Measurements from ENCODE around the gene CACNB2.

CACNB2 gene

DNA sequence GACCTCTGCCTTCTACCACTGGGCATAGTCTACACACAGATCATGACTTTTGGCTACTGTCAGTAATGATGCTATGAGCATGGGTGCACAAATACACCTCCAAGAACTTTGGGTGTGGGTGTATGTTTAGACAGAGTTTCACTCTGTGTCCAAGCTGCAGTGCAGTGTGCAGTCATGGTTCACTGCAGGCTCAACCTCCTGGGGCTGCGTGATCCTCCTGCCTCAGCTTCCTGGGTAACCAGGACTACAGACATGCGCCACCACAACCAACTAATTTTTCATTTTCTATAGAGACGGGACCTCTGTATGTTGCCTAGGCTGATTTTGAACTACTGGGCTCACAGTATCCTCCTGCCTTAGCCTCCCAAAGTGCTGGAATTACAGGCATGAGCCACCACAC is 316.8 kb downstream of the CACNB2 start:
- H3K27ac ChIP-seq (ENCODE audit: low read depth, low read length): peak overlapping the region; percentile 58
- H3K4me3 ChIP-seq (ENCODE audit: low read length): peak overlapping the region; percentile 6; the same call in 1 of the 2 replicates
- H3F3A ChIP-seq (ENCODE audit: control insufficient read depth, insufficient read depth): peaks cover 6% of the 10 kb centered on the region
- H3K9me3 ChIP-seq (ENCODE audit: control insufficient read depth, insufficient read depth, low read length): no peaks in the 10 kb centered on the region
- peak overlapping the region; percentile 46 for H3K4me2 ChIP-seq (ENCODE audit: low read length)
- no peaks in the 10 kb centered on the region for H3K79me2 ChIP-seq (ENCODE audit: control insufficient read depth, low read length)
- TF ChIP-seq, protein P1, sequence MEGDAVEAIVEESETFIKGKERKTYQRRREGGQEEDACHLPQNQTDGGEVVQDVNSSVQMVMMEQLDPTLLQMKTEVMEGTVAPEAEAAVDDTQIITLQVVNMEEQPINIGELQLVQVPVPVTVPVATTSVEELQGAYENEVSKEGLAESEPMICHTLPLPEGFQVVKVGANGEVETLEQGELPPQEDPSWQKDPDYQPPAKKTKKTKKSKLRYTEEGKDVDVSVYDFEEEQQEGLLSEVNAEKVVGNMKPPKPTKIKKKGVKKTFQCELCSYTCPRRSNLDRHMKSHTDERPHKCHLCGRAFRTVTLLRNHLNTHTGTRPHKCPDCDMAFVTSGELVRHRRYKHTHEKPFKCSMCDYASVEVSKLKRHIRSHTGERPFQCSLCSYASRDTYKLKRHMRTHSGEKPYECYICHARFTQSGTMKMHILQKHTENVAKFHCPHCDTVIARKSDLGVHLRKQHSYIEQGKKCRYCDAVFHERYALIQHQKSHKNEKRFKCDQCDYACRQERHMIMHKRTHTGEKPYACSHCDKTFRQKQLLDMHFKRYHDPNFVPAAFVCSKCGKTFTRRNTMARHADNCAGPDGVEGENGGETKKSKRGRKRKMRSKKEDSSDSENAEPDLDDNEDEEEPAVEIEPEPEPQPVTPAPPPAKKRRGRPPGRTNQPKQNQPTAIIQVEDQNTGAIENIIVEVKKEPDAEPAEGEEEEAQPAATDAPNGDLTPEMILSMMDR (IDR thresholded peaks at IDR 0.05; ENCODE audit: low read depth, low read length, poor library complexity, severe bottlenecking): no peak
- no peak for TF ChIP-seq EZH2phosphoT487 (IDR thresholded peaks at IDR 0.05; ENCODE audit: borderline replicate concordance, low read length)
- H3K36me3 ChIP-seq (ENCODE audit: control insufficient read depth, low read length): no peaks in the 10 kb centered on the region
- no peaks in the 10 kb centered on the region for H3K9me2 ChIP-seq (replicated peaks; ENCODE audit: control insufficient read depth, low read length)
- H3K4me1 ChIP-seq (ENCODE audit: control insufficient read depth, low read length): peaks cover 38% of the 10 kb centered on the region
- H3K27me3 ChIP-seq (ENCODE audit: control insufficient read depth, low read length): no peaks in the 10 kb centered on the region
- H4K20me1 ChIP-seq (ENCODE audit: control insufficient read depth, insufficient read depth, low read depth, low read length): no peaks in the 10 kb centered on the region

DNA sequence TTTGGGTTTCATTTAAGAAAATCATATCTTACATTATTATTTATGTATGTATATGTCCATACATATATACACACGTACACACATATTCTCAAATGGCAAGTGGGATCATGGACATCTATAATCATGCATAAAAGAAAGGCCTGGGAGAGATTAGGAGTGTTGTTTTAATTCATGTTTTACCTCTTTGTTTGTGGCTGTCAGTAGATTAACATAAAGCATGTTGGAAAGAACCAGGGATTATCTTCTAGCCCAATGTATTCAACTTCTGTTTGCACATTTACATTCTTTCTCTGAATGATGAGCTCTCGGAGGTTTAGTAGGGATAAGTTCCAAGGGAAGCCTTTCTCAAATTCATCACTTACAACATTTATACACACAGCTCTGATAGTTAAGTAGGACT is 319.8 kb downstream of the CACNB2 start:
- peaks cover 6% of the 10 kb centered on the region for H3F3A ChIP-seq (ENCODE audit: control insufficient read depth, insufficient read depth)
- H3K27me3 ChIP-seq (ENCODE audit: control insufficient read depth, low read length): no peaks in the 10 kb centered on the region
- H3K9me3 ChIP-seq (ENCODE audit: control insufficient read depth, insufficient read depth, low read length): no peaks in the 10 kb centered on the region
- H3K4me2 ChIP-seq (ENCODE audit: low read length): no peak overlapping the region
- no peaks in the 10 kb centered on the region for H3K9me2 ChIP-seq (replicated peaks; ENCODE audit: control insufficient read depth, low read length)
- H3K4me1 ChIP-seq (ENCODE audit: control insufficient read depth, low read length): peaks cover 32% of the 10 kb centered on the region
- no peak overlapping the region for H3K4me3 ChIP-seq (ENCODE audit: low read length)
- H4K20me1 ChIP-seq (ENCODE audit: control insufficient read depth, insufficient read depth, low read depth, low read length): no peaks in the 10 kb centered on the region
- TF ChIP-seq, protein P1 (IDR thresholded peaks at IDR 0.05; ENCODE audit: low read depth, low read length, poor library complexity, severe bottlenecking): no peak
- TF ChIP-seq EZH2phosphoT487 (IDR thresholded peaks at IDR 0.05; ENCODE audit: borderline replicate concordance, low read length): no peak
- H3K79me2 ChIP-seq (ENCODE audit: control insufficient read depth, low read length): no peaks in the 10 kb centered on the region
- no peaks in the 10 kb centered on the region for H3K36me3 ChIP-seq (ENCODE audit: control insufficient read depth, low read length)
- H3K27ac ChIP-seq (ENCODE audit: low read depth, low read length): no peak overlapping the region

DNA sequence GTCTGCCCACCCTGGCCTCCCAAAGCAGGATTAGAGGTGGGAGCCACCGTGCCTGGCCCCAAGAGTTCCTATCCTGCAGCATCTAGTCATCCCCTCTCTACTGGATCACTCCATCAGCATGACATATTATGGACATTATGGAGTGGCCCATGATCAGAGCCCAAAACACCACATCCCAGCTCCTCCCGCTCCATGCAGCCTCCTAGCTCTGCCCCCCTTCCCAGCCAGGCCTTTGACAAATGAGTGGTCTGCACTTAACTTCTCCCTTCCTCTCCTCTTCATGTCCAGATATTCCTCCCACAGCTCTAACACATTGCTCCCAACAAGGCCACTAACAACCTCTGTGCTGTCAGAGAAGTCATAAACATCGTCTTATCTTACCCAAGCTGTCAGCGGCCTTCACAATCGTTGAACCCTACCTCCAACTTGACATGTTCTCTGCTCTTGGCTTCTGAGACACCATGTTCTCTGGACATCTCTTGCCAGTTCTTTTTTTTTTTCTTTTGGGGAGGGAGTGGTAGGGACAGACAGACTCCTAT is 323.5 kb downstream of the CACNB2 start:
- Histone ChIP-seq H3K9me2 (replicated peaks; ENCODE audit: control insufficient read depth, low read length) (no peaks in the 10 kb centered on the region), H3K27ac (ENCODE audit: low read depth, low read length) (no peak overlapping the region), H3K4me1 (ENCODE audit: control insufficient read depth, low read length) (no peaks in the 10 kb centered on the region), H4K20me1 (ENCODE audit: control insufficient read depth, insufficient read depth, low read depth, low read length) (no peaks in the 10 kb centered on the region), H3K4me3 (ENCODE audit: low read length) (no peak overlapping the region), H3K4me2 (ENCODE audit: low read length) (no peak overlapping the region), H3K79me2 (ENCODE audit: control insufficient read depth, low read length) (no peaks in the 10 kb centered on the region), H3K27me3 (ENCODE audit: control insufficient read depth, low read length) (no peaks in the 10 kb centered on the region), H3K36me3 (ENCODE audit: control insufficient read depth, low read length) (no peaks in the 10 kb centered on the region), H3F3A (ENCODE audit: control insufficient read depth, insufficient read depth) (no peaks in the 10 kb centered on the region), H3K9me3 (ENCODE audit: control insufficient read depth, insufficient read depth, low read length) (no peaks in the 10 kb centered on the region)
- TF ChIP-seq EZH2phosphoT487 (IDR thresholded peaks at IDR 0.05; ENCODE audit: borderline replicate concordance, low read length): no peak
- TF ChIP-seq, protein P1 (IDR thresholded peaks at IDR 0.05; ENCODE audit: low read depth, low read length, poor library complexity, severe bottlenecking): no peak

Measured in DOHH2 (cell line).